ENCODE data around the gene FAM168A. TPM values are rescaled to one million over a fixed set of nuclear protein-coding genes. Genes with fewer than 3 reads are reported as not detected.

FAM168A gene
- total and polyA plus RNA-seq, 2 of the 8 experiments (the other 6 are each of a cell fraction or from before 2014, with no cell fraction given) = 17.1 to 21.6 TPM

- DNase-seq (ENCODE audit: low read depth in 1 of 2, low spot score in 2 of 2) (no peak), FAIRE-seq (no peak)
- no peaks in the 10 kb centered on the region for H3K23me2 ChIP-seq (ENCODE audit: low read depth, low read length)
- H3K23ac ChIP-seq (ENCODE audit: insufficient read length) = no peak overlapping the region
- no peak overlapping the region for H2BK15ac ChIP-seq (ENCODE audit: low read length)
- no peak overlapping the region for H4K91ac ChIP-seq (replicated peaks; ENCODE audit: insufficient read length, low read length)
- no peak overlapping the region for H4K5ac ChIP-seq (ENCODE audit: insufficient read length, low read depth, low read length)
- H3K14ac ChIP-seq (ENCODE audit: insufficient read length) = no peak overlapping the region
- H3K9me3 ChIP-seq (ENCODE audit: insufficient read depth in 2 of 2, low read depth in 1 of 2, low read length in 1 of 2) = no peaks in the 10 kb centered on the region
- H3K36me3 ChIP-seq (ENCODE audit: control insufficient read depth in 2 of 4, insufficient read depth in 4 of 4, low read length in 3 of 4) = no peaks in the 10 kb centered on the region
- no peak overlapping the region for H2BK12ac ChIP-seq (ENCODE audit: low read depth, low read length)
- WGBS, 2 experiments (ENCODE audit: extremely low coverage in 1 of 2, insufficient coverage in 1 of 2, insufficient read length in 1 of 2, insufficient replicate concordance in 2 of 2, low coverage in 1 of 2, low lambda C conversion rate in 2 of 2, missing lambda C conversion rate in 1 of 2) = 100% methylated on average over 2 of the region's 2 CpGs; no CpG with 5 or more reads in 1 of the 2 experiments
- H3K4ac ChIP-seq (replicated peaks; ENCODE audit: insufficient read length, low read depth, low read length) = no peak overlapping the region
- H3K4me3 ChIP-seq (ENCODE audit: extremely low read depth in 1 of 4, insufficient read depth in 2 of 4, low read depth in 3 of 4, low read length in 4 of 4) = no peak overlapping the region
- no peak overlapping the region for H3K9ac ChIP-seq (replicated peaks in 1 of 4; ENCODE audit: extremely low read depth in 1 of 4, low read depth in 3 of 4, low read length in 3 of 4)
- H2AFZ ChIP-seq (ENCODE audit: low read length) = no peak overlapping the region
- H2AK5ac ChIP-seq (ENCODE audit: low read depth, low read length) = no peak overlapping the region
- no peak overlapping the region for H3K4me2 ChIP-seq (ENCODE audit: insufficient read depth in 1 of 2, low read depth in 2 of 2, low read length in 2 of 2)
- CTCF ChIA-PET (ENCODE audit: partially characterized antibody) = interaction anchor here (0.7 to 0.8 kb wide), 2 partner anchors 59 to 89 kb away, joined by 3 to 4 read pairs; no protein-coding TSS in a partner anchor
- H3K27ac ChIP-seq (ENCODE audit: low read depth, low read length) = no peak overlapping the region
- no peaks in the 10 kb centered on the region for H4K20me1 ChIP-seq (replicated peaks in 1 of 2; ENCODE audit: control insufficient read depth in 1 of 2, insufficient read depth in 2 of 2, low read length in 2 of 2)
- H3K27me3 ChIP-seq (replicated peaks in 1 of 4; ENCODE audit: control insufficient read depth in 3 of 4, extremely low read depth in 1 of 4, insufficient read depth in 3 of 4, low read length in 3 of 4) = no peaks in the 10 kb centered on the region
- H3K4me1 ChIP-seq (replicated peaks in 1 of 4; ENCODE audit: control insufficient read depth in 3 of 4, insufficient read depth in 4 of 4, low read length in 3 of 4) = peaks cover 3 to 17% (median 9%) of the 10 kb centered on the region in 4 experiments; a peak in 6 of 7 replicates
- H3K79me1 ChIP-seq (ENCODE audit: low read depth, low read length) = no peaks in the 10 kb centered on the region
- peak overlapping the region; percentile 13; the same call in 1 of the 2 replicates for H2BK5ac ChIP-seq (ENCODE audit: low read depth, low read length)
- no peak overlapping the region for H4K8ac ChIP-seq (ENCODE audit: extremely low read depth, insufficient read depth, low read length)
- no peak overlapping the region for H3K18ac ChIP-seq (ENCODE audit: extremely low read depth, low read length)
- H3K56ac ChIP-seq (replicated peaks; ENCODE audit: insufficient read length, low read depth, low read length) = no peak overlapping the region
- no peak overlapping the region for H2BK120ac ChIP-seq (replicated peaks; ENCODE audit: low read depth, low read length)
- peaks cover 0 to 4% of the 10 kb centered on the region in 2 experiments; a peak in 2 of 4 replicates for H3K79me2 ChIP-seq (ENCODE audit: control insufficient read depth in 1 of 2, insufficient read depth in 2 of 2, low read length in 2 of 2)
- H2BK20ac ChIP-seq (ENCODE audit: low read length) = no peak overlapping the region
- POLR2A ChIA-PET (ENCODE audit: partially characterized antibody) = no interaction called here
- TF ChIP-seq TEAD4 (IDR thresholded peaks at IDR 0.05; ENCODE audit: low read depth, low read length) = no peak
- TF ChIP-seq BRCA1 (IDR thresholded peaks at IDR 0.05; ENCODE audit: low read depth, low read length) = no peak
- TF ChIP-seq SIN3A (conservative IDR thresholded peaks at IDR 0.05 in 1 of 2, IDR thresholded peaks at IDR 0.05 in 1 of 2; ENCODE audit: low read depth in 1 of 2, low read length in 2 of 2) = no peak
- no peak for TF ChIP-seq ATF2 (IDR thresholded peaks at IDR 0.05; ENCODE audit: low read length)
- TF ChIP-seq USF2 (IDR thresholded peaks at IDR 0.05; ENCODE audit: low read length) = no peak
- TF ChIP-seq EGR1 (IDR thresholded peaks at IDR 0.05; ENCODE audit: borderline replicate concordance, low read depth, low read length) = no peak
- TF ChIP-seq EP300 (IDR thresholded peaks at IDR 0.05; ENCODE audit: borderline replicate concordance in 1 of 2, low read depth in 2 of 2, low read length in 2 of 2) = no peak
- TF ChIP-seq FOSL1 (IDR thresholded peaks at IDR 0.05; ENCODE audit: insufficient read depth, low read depth, low read length) = no peak
- no peak for TF ChIP-seq TBP (IDR thresholded peaks at IDR 0.05; ENCODE audit: low read depth, low read length)
- no peak for TF ChIP-seq SIX5 (IDR thresholded peaks at IDR 0.05; ENCODE audit: low read depth, low read length)
- TF ChIP-seq CEBPB (IDR thresholded peaks at IDR 0.05; ENCODE audit: low read depth, low read length) = no peak
These were observed 61.0 kb downstream of the FAM168A start for GRCh38 chr11:73536961-73537360.

Data from H1 (cell line).